Endothelial cell of umbilical vein (primary cell): ENCODE measurements around the gene TRIM45. TPM values are rescaled to one million over a fixed set of nuclear protein-coding genes. Genes with fewer than 3 reads are reported as not detected.
A peak's percentile ranks its signal among the peaks of the same experiment; 100 is the strongest.

Source experiments
- BruUV-seq: library from RNA; stranded (reverse); fragments of 400-500 nt; replicated peaks from 2 replicates; lab custom pipeline; 2021; lab: Mats Ljungman, UMichigan
- CTCF ChIA-PET: fragments of 300-600, 350-600 bp; sonication (Branson Sonifier 250); formaldehyde crosslinking; loops from one replicate; lab custom pipeline; 2021; ENCODE audit warnings: antibody characterized with exemption, inconsistent platforms; lab: Charles Lee
- POLR2A ChIA-PET: fragments of 300-600, 350-600 bp; sonication (Branson Sonifier 250); formaldehyde crosslinking; loops from one replicate; lab custom pipeline; 2021; ENCODE audit warnings: antibody characterized with exemption, inconsistent platforms; lab: Charles Lee
- DNase-seq: peaks from one replicate; pipeline ENCODE4 v3.0.0-alpha.2; 2011; ENCODE audit warnings: low read depth, low spot score
- FAIRE-seq: peaks from 2 replicates; lab custom pipeline; 2011; peaks lifted over from hg19 to GRCh38; lab: Jason Lieb, UNC
- H2AFZ ChIP-seq: 2 replicates; pipeline ENCODE4 v1.6.0; 2012; ENCODE audit warnings: low read depth, low read length, control low read depth, inconsistent platforms
- H3K27ac ChIP-seq: 2 replicates; pipeline ENCODE4 v1.5.1; 2011; ENCODE audit warnings: low read depth, mild to moderate bottlenecking, control low read depth, low read length, moderate library complexity; ENCODE audit not compliant: insufficient read depth
- H3K27me3 ChIP-seq, 2 experiments: 2 replicates each; pipeline versions ENCODE4 v1.6.0 to v1.6.1; 2011; ENCODE audit warnings: low read length in 2 of 2, mixed read lengths in 1 of 2; ENCODE audit not compliant: control insufficient read depth in 2 of 2, insufficient read depth in 2 of 2
- H3K36me3 ChIP-seq, 2 experiments: 2 replicates in 1 of 2; 3 replicates in 1 of 2; pipeline ENCODE4 v1.5.1; 2011; ENCODE audit warnings: low read length in 2 of 2, mild to moderate bottlenecking in 1 of 2, moderate library complexity in 1 of 2; ENCODE audit not compliant: control insufficient read depth in 2 of 2, insufficient read depth in 2 of 2; ENCODE audit errors: extremely low read depth in 1 of 2
- H3K4me1 ChIP-seq: 3 replicates; pipeline ENCODE4 v1.5.1; 2011; ENCODE audit warnings: mild to moderate bottlenecking, low read length; ENCODE audit not compliant: control insufficient read depth, insufficient read depth; ENCODE audit errors: extremely low read depth
- H3K4me2 ChIP-seq: 2 replicates; pipeline ENCODE4 v1.6.1; 2011; ENCODE audit warnings: low read length, control low read depth, mixed read lengths; ENCODE audit not compliant: insufficient read depth
- H3K4me3 ChIP-seq, 3 experiments: fragments of 200-600 bp in 1 of 3; sonication (generic), shearing (Covaris generic) in 1 of 3; replicated peaks in 1 of 3; 2 replicates each; pipeline ENCODE4 v1.5.1; 2011 to 2016; ENCODE audit warnings: control low read depth in 3 of 3, low read length in 3 of 3, mild to moderate bottlenecking in 2 of 3, inconsistent platforms in 1 of 3, low read depth in 1 of 3, moderate library complexity in 1 of 3; ENCODE audit not compliant: insufficient read depth in 1 of 3
- H3K79me2 ChIP-seq: 2 replicates; pipeline ENCODE4 v1.6.0; 2012; ENCODE audit warnings: low read length, inconsistent platforms; ENCODE audit not compliant: control insufficient read depth, insufficient read depth
- H3K9ac ChIP-seq: replicated peaks from 2 replicates; pipeline ENCODE3; 2011; ENCODE audit warnings: low read length, control low read depth; ENCODE audit not compliant: insufficient read depth; ENCODE audit errors: extremely low read depth
- H3K9me1 ChIP-seq: replicated peaks from 3 replicates; pipeline ENCODE4 v1.6.0; 2011; ENCODE audit warnings: mild to moderate bottlenecking, low read length; ENCODE audit not compliant: control insufficient read depth, insufficient read depth; ENCODE audit errors: extremely low read depth
- H3K9me3 ChIP-seq: replicated peaks from 2 replicates; pipeline ENCODE4 v1.5.1; 2012; ENCODE audit warnings: low read length, inconsistent platforms; ENCODE audit not compliant: control insufficient read depth, insufficient read depth
- H4K20me1 ChIP-seq: replicated peaks from 2 replicates; pipeline ENCODE3; 2011; ENCODE audit warnings: mild to moderate bottlenecking, low read length; ENCODE audit not compliant: control insufficient read depth, insufficient read depth; ENCODE audit errors: extremely low read depth
- CTCF ChIP-seq, 2 donors: IDR thresholded peaks; 1 replicate in 1 of 2; 2 replicates in 1 of 2; pipeline ENCODE4 v1.5.1; 2011; ENCODE audit warnings: low read length in 2 of 2, mild to moderate bottlenecking in 2 of 2, moderate library complexity in 2 of 2, control low read depth in 1 of 2, inconsistent platforms in 1 of 2, low read depth in 1 of 2; ENCODE audit not compliant: insufficient read depth in 1 of 2; ENCODE audit errors: extremely low read depth in 1 of 2
- MAX ChIP-seq: IDR thresholded peaks from 2 replicates; pipeline ENCODE4 v1.6.1; 2011; ENCODE audit not compliant: insufficient read depth, insufficient read length
- POLR2A ChIP-seq: IDR thresholded peaks from 2 replicates; pipeline ENCODE4 v1.6.1; 2012; ENCODE audit warnings: low read depth, mild to moderate bottlenecking, control low read depth, low read length
- dilution Hi-C: fragments of 300-500 bp; cut with MboI; formaldehyde crosslinking; loops from one replicate; pipeline ENCODE4 v1.15.0; 2019; ENCODE audit warnings: low sequenced_read_pairs; ENCODE audit not compliant: extremely low pct_ligation_motif_present
- intact Hi-C: fragments of 100-400 bp; cut with micrococcal nuclease; formaldehyde crosslinking; loops from one replicate; pipeline ENCODE4 v1.10.0; 2022
- polyA plus RNA-seq, 4 experiments: library from polyadenylated mRNA; depleted of rRNA in 3 of 4; stranded (reverse) in 3 of 4; unstranded in 1 of 4; fragments of >200 nt; gene quantifications; 2 replicates each; pipeline versions ENCODE4 v1.2.1 to v1.2.3, GENCODE V29; 2011 to 2012; ENCODE audit warnings: missing spikeins in 1 of 4
- total RNA-seq: library from RNA; stranded (reverse); gene quantifications from 2 replicates; pipeline ENCODE4 v1.2.3, GENCODE V29; 2021

The TRIM45 gene
- total and polyA plus RNA-seq, 2 donors (not counting 3 experiments of a cell fraction or from before 2014, with no cell fraction given) = 2.9 to 3.1 TPM

GRCh38 chr1:117128323-117129079, 7.0 kb upstream of the TRIM45 start:
- Histone ChIP-seq H3K9ac (no peak overlapping the region), H3K79me2 (no peaks in the 10 kb centered on the region), H3K4me2 (no peak overlapping the region), H3K4me1 (no peaks in the 10 kb centered on the region), H3K4me3 (no peak overlapping the region), H2AFZ (peak overlapping the region; percentile 41), H3K36me3 (no peaks in the 10 kb centered on the region), H3K9me3 (no peaks in the 10 kb centered on the region), H3K27me3 (peaks cover 11 to 25% of the 10 kb centered on the region in 2 experiments), H3K9me1 (no peaks in the 10 kb centered on the region), H4K20me1 (no peaks in the 10 kb centered on the region), H3K27ac (no peak overlapping the region)
- dilution Hi-C loops (no loop called here), intact Hi-C loops (loop anchor here (1.0 to 10.0 kb wide), 5 partner anchors 60 to 626 kb away; no protein-coding TSS in a partner anchor)
- DNase-seq = peak; percentile 68
- TF ChIP-seq POLR2A (no peak), CTCF (IDR thresholded peaks at IDR 0.05; ENCODE audit: extremely low read depth in 1 of 2, insufficient read depth in 1 of 2, low read depth in 1 of 2, low read length in 2 of 2) (peak; percentile 36 to 37), MAX (no peak)
- no TSS peak for BruUV-seq
- ChIA-PET POLR2A (interaction anchor here (1.2 kb wide), 2 partner anchors 61 to 69 kb away, joined by 5 read pairs; partner anchors contain the start of gene TTF2), CTCF (interaction anchor here (0.6 to 5.0 kb wide), 44 partner anchors 9 to 990 kb away, joined by 3 to 490 read pairs (median 4); partner anchors contain the start of gene TTF2)
- peak; percentile 57 for FAIRE-seq
